ENCODE results near the gene PKN1. TPM values are rescaled to one million over a fixed set of nuclear protein-coding genes. Genes with fewer than 3 reads are reported as not detected.

The PKN1 gene
- total RNA-seq, 1 donor: 164 TPM

GRCh38 chr19:14441041-14441938 lies 8.2 kb downstream of the PKN1 start:
- DNase-seq (ENCODE audit: low read depth): no peak
- no peak for TF ChIP-seq CTCF (IDR thresholded peaks at IDR 0.05; ENCODE audit: insufficient read depth, low read length)
- H3K4me3 ChIP-seq (ENCODE audit: low read depth, low read length): no peak overlapping the region

GRCh38 chr19:14442891-14443631 lies 10.0 kb downstream of the PKN1 start:
- DNase-seq (ENCODE audit: low read depth): no peak
- H3K4me3 ChIP-seq (ENCODE audit: low read depth, low read length): no peak overlapping the region
- no peak for TF ChIP-seq CTCF (IDR thresholded peaks at IDR 0.05; ENCODE audit: insufficient read depth, low read length)

DNA sequence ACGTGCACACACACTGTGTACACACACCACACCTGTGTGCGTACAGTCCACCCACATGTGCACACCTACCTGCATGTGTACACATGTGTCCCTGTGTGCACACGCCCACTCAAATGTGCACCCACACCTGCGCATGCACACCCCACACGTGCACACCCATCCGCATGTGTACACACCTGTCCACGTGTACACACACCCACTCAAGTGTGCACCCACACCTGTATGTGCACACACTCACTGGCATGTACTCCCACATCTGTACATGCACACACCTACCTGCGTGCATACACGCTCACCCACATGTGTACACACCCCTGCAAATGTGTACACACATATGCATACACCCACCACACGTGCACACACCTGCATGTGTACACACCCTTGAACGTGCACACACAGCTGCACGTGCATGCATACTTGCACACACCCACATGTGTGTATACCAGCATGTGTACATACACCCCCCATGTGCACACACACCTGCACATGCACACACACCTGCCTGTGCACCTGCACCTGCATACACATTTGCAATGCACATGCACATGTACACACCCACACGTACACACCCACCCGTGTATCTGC lies 10.6 kb downstream of the PKN1 start:
- DNase-seq (ENCODE audit: low read depth): no peak
- TF ChIP-seq CTCF (IDR thresholded peaks at IDR 0.05; ENCODE audit: insufficient read depth, low read length): no peak
- no peak overlapping the region for H3K4me3 ChIP-seq (ENCODE audit: low read depth, low read length)

DNA sequence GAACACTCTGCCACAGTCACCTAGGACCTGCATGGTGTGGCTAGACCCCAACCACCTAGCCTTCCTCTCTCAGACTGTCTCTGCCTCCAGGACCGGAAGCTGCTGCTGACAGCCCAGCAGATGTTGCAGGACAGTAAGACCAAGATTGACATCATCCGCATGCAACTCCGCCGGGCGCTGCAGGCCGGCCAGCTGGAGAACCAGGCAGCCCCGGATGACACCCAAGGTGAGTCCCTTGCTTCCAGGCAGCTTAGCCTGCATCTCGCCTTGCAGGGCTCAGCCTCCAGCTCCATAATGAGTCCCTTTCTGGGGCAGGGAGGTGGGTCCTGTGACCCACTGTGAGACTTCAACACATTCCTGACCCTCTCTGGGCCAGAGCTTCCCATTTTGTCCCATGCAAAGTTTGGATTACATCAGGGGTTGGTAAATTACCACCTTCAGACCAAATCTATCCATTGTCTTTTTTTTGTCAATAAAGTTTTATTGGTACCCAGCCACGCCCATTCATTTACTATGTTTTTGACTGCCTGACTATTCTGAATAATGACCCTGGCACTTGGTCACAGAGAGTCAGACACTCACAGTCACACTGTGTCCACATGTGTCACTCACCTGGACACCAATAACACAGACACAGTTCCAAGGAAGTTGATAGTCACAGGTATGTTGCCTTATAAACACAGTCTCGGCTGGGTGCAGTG lies 13.4 kb downstream of the PKN1 start:
- DNase-seq (ENCODE audit: low read depth): no peak
- H3K4me3 ChIP-seq (ENCODE audit: low read depth, low read length): no peak overlapping the region
- TF ChIP-seq CTCF (IDR thresholded peaks at IDR 0.05; ENCODE audit: insufficient read depth, low read length): no peak

- H3K4me3 ChIP-seq (ENCODE audit: low read depth, low read length): no peak overlapping the region
- no peak for DNase-seq (ENCODE audit: low read depth)
- no peak for TF ChIP-seq CTCF (IDR thresholded peaks at IDR 0.05; ENCODE audit: insufficient read depth, low read length)
Observed at GRCh38 chr19:14449321-14449720, 16.2 kb downstream of the PKN1 start.

GRCh38 chr19:14450168-14450874 lies 17.2 kb downstream of the PKN1 start:
- DNase-seq (ENCODE audit: low read depth): no peak
- TF ChIP-seq CTCF (IDR thresholded peaks at IDR 0.05; ENCODE audit: insufficient read depth, low read length): no peak

More at GRCh38 chr19:14450168-14450874, 17.2 kb downstream of the PKN1 start:
- no peak overlapping the region for H3K4me3 ChIP-seq (ENCODE audit: low read depth, low read length)
